SK-N-SH (cell line): ENCODE data around the gene CFI. TPM values are rescaled to one million over a fixed set of nuclear protein-coding genes. Genes with fewer than 3 reads are reported as not detected.

ENCODE experiments used
- CTCF ChIA-PET: fragments of 300-600, 350-600 bp; formaldehyde crosslinking; extraction: SDS; loops from one replicate; lab custom pipeline; 2021; lab: Yijun Ruan, JAX
- POLR2A ChIA-PET: fragments of 350-600 bp; sonication (Branson Sonifier 250); formaldehyde crosslinking; extraction: SDS; loops from one replicate; lab custom pipeline; 2020; ENCODE audit warnings: antibody characterized with exemption, inconsistent platforms; lab: Yijun Ruan, JAX
- DNase-seq: peaks from one replicate; pipeline ENCODE4 v3.0.0; 2012
- H2AFZ ChIP-seq: fragments of 200-600 bp; sonication (generic); 2 replicates; pipeline ENCODE4 v1.8.1; 2016; ENCODE audit warnings: antibody characterized with exemption, mild to moderate bottlenecking, low read depth
- H3F3A ChIP-seq: fragments of 200-600 bp; sonication (generic); replicated peaks from 2 replicates; pipeline ENCODE3; 2016; ENCODE audit warnings: antibody characterized with exemption, mild to moderate bottlenecking; ENCODE audit not compliant: insufficient read depth
- H3K27ac ChIP-seq, 2 experiments: fragments of 200-500 bp in 1 of 2; fragments of 200-600 bp in 1 of 2; sonication (Bioruptor generic) in 1 of 2; sonication (generic), shearing (Covaris generic) in 1 of 2; 2 replicates each; pipeline versions ENCODE4 v1.5.1 to v1.6.1; 2014 to 2016; ENCODE audit warnings: low read depth in 2 of 2, inconsistent platforms in 1 of 2, low read length in 1 of 2, mild to moderate bottlenecking in 1 of 2, mixed read lengths in 1 of 2
- H3K27me3 ChIP-seq: fragments of 200-600 bp; sonication (generic), shearing (Covaris generic); 2 replicates; pipeline ENCODE4 v1.6.1; 2016; ENCODE audit warnings: mixed run types; ENCODE audit not compliant: insufficient read depth
- H3K36me3 ChIP-seq, 2 experiments: fragments of 200-500 bp in 1 of 2; fragments of 200-600 bp in 1 of 2; sonication (Bioruptor generic) in 1 of 2; sonication (generic) in 1 of 2; replicated peaks in 1 of 2; 2 replicates each; pipeline versions ENCODE3 to v1.5.1; 2014 to 2016; ENCODE audit warnings: low read length in 1 of 2, mild to moderate bottlenecking in 1 of 2; ENCODE audit not compliant: insufficient read depth in 2 of 2, control insufficient read depth in 1 of 2
- H3K4me1 ChIP-seq, 2 experiments: fragments of 200-500 bp in 1 of 2; fragments of 200-600 bp in 1 of 2; sonication (Bioruptor generic) in 1 of 2; sonication (generic), shearing (Covaris generic) in 1 of 2; 2 replicates each; pipeline versions ENCODE4 v1.5.1 to v1.6.1; 2014 to 2016; ENCODE audit warnings: low read depth in 1 of 2, low read length in 1 of 2, mixed run types in 1 of 2; ENCODE audit not compliant: insufficient read depth in 2 of 2, control insufficient read depth in 1 of 2
- H3K4me2 ChIP-seq: fragments of 200-600 bp; sonication (generic), shearing (Covaris generic); 2 replicates; pipeline ENCODE4 v1.6.1; 2017; ENCODE audit warnings: mixed run types
- H3K4me3 ChIP-seq, 2 experiments: fragments of 200-500 bp in 1 of 2; fragments of 200-600 bp in 1 of 2; sonication (Bioruptor generic) in 1 of 2; sonication (generic), shearing (Covaris generic) in 1 of 2; 2 replicates each; pipeline versions ENCODE4 v1.5.1 to v1.8.1; 2014 to 2016; ENCODE audit warnings: low read depth in 2 of 2, inconsistent platforms in 1 of 2, low read length in 1 of 2, mild to moderate bottlenecking in 1 of 2, mixed read lengths in 1 of 2, moderate library complexity in 1 of 2
- H3K79me2 ChIP-seq: fragments of 200-600 bp; sonication (generic); 2 replicates; pipeline ENCODE4 v1.8.1; 2017; ENCODE audit warnings: mild to moderate bottlenecking; ENCODE audit not compliant: insufficient read depth
- H3K9ac ChIP-seq: fragments of 200-600 bp; sonication (generic); 2 replicates; pipeline ENCODE4 v1.6.1; 2017; ENCODE audit warnings: mixed run types
- H3K9me2 ChIP-seq: fragments of 200-600 bp; sonication (generic); 2 replicates; pipeline ENCODE4 v1.6.1; 2017; ENCODE audit warnings: mixed run types
- H3K9me3 ChIP-seq: fragments of 200-600 bp; sonication (generic); 2 replicates; pipeline ENCODE4 v1.6.1; 2017; ENCODE audit warnings: mixed run types, mild to moderate bottlenecking, moderate library complexity
- H4K20me1 ChIP-seq: fragments of 200-600 bp; sonication (generic); 2 replicates; pipeline ENCODE4 v1.6.1; 2017; ENCODE audit warnings: mild to moderate bottlenecking, mixed run types; ENCODE audit not compliant: insufficient read depth
- EP300 ChIP-seq, 2 experiments: IDR thresholded peaks; 2 replicates each; pipeline versions ENCODE4 v1.4.0 to v1.6.1; 2012; ENCODE audit warnings: borderline replicate concordance in 1 of 2, low read depth in 1 of 2, low read length in 1 of 2
- FOSL2 ChIP-seq: IDR thresholded peaks from 2 replicates; pipeline ENCODE4 v1.4.0; 2012; ENCODE audit warnings: low read depth, mild to moderate bottlenecking, moderate library complexity, borderline replicate concordance
- FOXM1 ChIP-seq: IDR thresholded peaks from 2 replicates; pipeline ENCODE4 v1.4.0; 2012; ENCODE audit warnings: low read depth, mild to moderate bottlenecking
- GABPA ChIP-seq: IDR thresholded peaks from 2 replicates; pipeline ENCODE4 v1.4.0; 2012; ENCODE audit warnings: low read depth, mild to moderate bottlenecking
- JUND ChIP-seq: IDR thresholded peaks from 2 replicates; pipeline ENCODE4 v1.4.0; 2012
- SIN3A ChIP-seq: IDR thresholded peaks from 2 replicates; pipeline ENCODE4 v1.6.1; 2012; ENCODE audit warnings: low read depth, mild to moderate bottlenecking, low read length, moderate library complexity, borderline replicate concordance
- TEAD4 ChIP-seq: IDR thresholded peaks from 2 replicates; pipeline ENCODE4 v1.4.0; 2012; ENCODE audit warnings: mild to moderate bottlenecking, borderline replicate concordance; ENCODE audit not compliant: insufficient read depth
- WGBS: methylation state at CpG from one replicate; pipeline ENCODE4 v1.1.6; 2017; ENCODE audit warnings: low lambda C conversion rate; 5-methylcytosine and 5-hydroxymethylcytosine counted together
- polyA plus RNA-seq, 3 experiments: library from polyadenylated mRNA; depleted of rRNA; stranded (reverse); fragments of >200 nt; gene quantifications; 2 replicates each; pipeline ENCODE4 v1.2.3, GENCODE V29; 2012
- TF ChIP-seq, protein P1 (sequence below): IDR thresholded peaks from 2 replicates; pipeline ENCODE4 v1.4.0; 2012; ENCODE audit warnings: low read depth, borderline replicate concordance
- TF ChIP-seq, protein P2 (sequence below): IDR thresholded peaks from 2 replicates; pipeline ENCODE4 v1.4.0; 2012; ENCODE audit warnings: low read depth
- TF ChIP-seq, protein P3 (sequence below): IDR thresholded peaks from 2 replicates; pipeline ENCODE4 v1.6.1; 2012; ENCODE audit warnings: mild to moderate bottlenecking, low read depth, low read length, moderate library complexity
- TF ChIP-seq, protein P4 (sequence below): IDR thresholded peaks from 2 replicates; pipeline ENCODE4; 2012
- TF ChIP-seq, protein P5 (sequence below): fragments of 150-350 bp; IDR thresholded peaks from 2 replicates; pipeline ENCODE4 v1.6.1; 2017; ENCODE audit warnings: antibody characterized with exemption, low read length, low read depth, borderline replicate concordance
- TF ChIP-seq, protein P6 (sequence below): fragments of 200-600 bp; sonication (generic); IDR thresholded peaks from 2 replicates; pipeline ENCODE4 v1.6.1; 2017; ENCODE audit warnings: antibody characterized with exemption, mild to moderate bottlenecking, moderate library complexity

Gene CFI
- polyA plus RNA-seq, 1 of the 3 experiments (the other 2 are of a cell fraction), result 19.6 TPM

DNA sequence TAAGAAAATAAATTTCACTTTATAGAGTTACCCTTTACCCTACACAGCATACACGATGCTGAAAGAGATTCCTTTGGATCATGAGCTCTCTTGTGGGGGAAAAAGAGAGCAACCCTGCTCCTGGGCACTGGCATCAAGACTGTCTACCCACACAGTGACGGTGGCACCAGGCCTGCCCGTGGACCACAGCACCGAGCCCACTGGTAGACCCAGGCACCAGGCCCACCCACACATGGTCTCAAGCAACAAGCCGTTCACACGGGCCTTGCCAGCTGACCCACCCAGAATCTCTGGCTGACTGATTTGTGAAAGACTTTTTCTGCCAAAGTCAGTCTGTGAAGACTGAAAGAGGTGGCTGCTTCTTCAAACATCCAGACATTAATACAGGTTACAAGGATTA lies 6.7 kb downstream of the CFI start:
- no peaks in the 10 kb centered on the region for H3K4me1 ChIP-seq
- no peaks in the 10 kb centered on the region for H3K36me3 ChIP-seq
- H3K9me3 ChIP-seq, result no peaks in the 10 kb centered on the region; the same call in 1 of the 2 replicates
- H3K9ac ChIP-seq, result no peak overlapping the region
- H3K9me2 ChIP-seq, result no peaks in the 10 kb centered on the region
- no peaks in the 10 kb centered on the region; the same call in 1 of the 2 replicates for H3K79me2 ChIP-seq
- CTCF ChIA-PET, result no interaction called here
- no peak for DNase-seq
- H3F3A ChIP-seq, result no peaks in the 10 kb centered on the region
- TF ChIP-seq EP300 (IDR thresholded peaks at IDR 0.05; ENCODE audit: borderline replicate concordance in 1 of 2, low read depth in 1 of 2, low read length in 1 of 2) (no peak), TEAD4 (no peak), GABPA (no peak), FOXM1 (no peak)
- TF ChIP-seq, protein P1, sequence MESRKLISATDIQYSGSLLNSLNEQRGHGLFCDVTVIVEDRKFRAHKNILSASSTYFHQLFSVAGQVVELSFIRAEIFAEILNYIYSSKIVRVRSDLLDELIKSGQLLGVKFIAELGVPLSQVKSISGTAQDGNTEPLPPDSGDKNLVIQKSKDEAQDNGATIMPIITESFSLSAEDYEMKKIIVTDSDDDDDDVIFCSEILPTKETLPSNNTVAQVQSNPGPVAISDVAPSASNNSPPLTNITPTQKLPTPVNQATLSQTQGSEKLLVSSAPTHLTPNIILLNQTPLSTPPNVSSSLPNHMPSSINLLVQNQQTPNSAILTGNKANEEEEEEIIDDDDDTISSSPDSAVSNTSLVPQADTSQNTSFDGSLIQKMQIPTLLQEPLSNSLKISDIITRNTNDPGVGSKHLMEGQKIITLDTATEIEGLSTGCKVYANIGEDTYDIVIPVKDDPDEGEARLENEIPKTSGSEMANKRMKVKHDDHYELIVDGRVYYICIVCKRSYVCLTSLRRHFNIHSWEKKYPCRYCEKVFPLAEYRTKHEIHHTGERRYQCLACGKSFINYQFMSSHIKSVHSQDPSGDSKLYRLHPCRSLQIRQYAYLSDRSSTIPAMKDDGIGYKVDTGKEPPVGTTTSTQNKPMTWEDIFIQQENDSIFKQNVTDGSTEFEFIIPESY, result no peak
- TF ChIP-seq, protein P2, sequence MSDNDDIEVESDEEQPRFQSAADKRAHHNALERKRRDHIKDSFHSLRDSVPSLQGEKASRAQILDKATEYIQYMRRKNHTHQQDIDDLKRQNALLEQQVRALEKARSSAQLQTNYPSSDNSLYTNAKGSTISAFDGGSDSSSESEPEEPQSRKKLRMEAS, result no peak
- TF ChIP-seq, protein P3, sequence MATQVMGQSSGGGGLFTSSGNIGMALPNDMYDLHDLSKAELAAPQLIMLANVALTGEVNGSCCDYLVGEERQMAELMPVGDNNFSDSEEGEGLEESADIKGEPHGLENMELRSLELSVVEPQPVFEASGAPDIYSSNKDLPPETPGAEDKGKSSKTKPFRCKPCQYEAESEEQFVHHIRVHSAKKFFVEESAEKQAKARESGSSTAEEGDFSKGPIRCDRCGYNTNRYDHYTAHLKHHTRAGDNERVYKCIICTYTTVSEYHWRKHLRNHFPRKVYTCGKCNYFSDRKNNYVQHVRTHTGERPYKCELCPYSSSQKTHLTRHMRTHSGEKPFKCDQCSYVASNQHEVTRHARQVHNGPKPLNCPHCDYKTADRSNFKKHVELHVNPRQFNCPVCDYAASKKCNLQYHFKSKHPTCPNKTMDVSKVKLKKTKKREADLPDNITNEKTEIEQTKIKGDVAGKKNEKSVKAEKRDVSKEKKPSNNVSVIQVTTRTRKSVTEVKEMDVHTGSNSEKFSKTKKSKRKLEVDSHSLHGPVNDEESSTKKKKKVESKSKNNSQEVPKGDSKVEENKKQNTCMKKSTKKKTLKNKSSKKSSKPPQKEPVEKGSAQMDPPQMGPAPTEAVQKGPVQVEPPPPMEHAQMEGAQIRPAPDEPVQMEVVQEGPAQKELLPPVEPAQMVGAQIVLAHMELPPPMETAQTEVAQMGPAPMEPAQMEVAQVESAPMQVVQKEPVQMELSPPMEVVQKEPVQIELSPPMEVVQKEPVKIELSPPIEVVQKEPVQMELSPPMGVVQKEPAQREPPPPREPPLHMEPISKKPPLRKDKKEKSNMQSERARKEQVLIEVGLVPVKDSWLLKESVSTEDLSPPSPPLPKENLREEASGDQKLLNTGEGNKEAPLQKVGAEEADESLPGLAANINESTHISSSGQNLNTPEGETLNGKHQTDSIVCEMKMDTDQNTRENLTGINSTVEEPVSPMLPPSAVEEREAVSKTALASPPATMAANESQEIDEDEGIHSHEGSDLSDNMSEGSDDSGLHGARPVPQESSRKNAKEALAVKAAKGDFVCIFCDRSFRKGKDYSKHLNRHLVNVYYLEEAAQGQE, result no peak
- TF ChIP-seq, protein P4, sequence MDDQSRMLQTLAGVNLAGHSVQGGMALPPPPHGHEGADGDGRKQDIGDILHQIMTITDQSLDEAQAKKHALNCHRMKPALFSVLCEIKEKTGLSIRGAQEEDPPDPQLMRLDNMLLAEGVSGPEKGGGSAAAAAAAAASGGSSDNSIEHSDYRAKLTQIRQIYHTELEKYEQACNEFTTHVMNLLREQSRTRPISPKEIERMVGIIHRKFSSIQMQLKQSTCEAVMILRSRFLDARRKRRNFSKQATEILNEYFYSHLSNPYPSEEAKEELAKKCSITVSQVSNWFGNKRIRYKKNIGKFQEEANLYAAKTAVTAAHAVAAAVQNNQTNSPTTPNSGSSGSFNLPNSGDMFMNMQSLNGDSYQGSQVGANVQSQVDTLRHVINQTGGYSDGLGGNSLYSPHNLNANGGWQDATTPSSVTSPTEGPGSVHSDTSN, result no peak
- TF ChIP-seq, all 33 proteins: peak for 0
- Histone ChIP-seq H2AFZ (no peak overlapping the region), H3K27ac (no peak overlapping the region), H3K27me3 (no peaks in the 10 kb centered on the region), H4K20me1 (no peaks in the 10 kb centered on the region), H3K4me2 (no peak overlapping the region), H3K4me3 (no peak overlapping the region)
- POLR2A ChIA-PET, result no interaction called here
- 4% methylated on average over 6 of the region's 6 CpGs for WGBS

DNA sequence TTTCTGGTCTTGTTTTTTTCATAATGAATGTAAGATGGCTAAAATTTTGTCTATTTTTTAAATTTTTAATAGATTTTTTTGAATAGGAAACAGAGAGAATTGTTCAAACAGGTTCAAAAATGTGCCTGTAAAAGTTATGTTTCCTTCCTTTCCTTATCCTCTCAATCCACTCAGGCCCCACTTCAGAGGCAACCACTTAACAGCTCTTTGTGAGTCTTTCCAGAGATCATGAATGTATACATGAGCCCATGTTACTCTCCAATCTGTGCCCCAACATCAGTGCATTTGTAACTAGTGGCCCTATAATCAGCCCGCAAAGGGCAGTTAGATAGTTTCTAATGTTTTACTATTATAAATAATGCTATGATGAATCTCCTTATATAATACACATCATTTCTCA lies 14.0 kb downstream of the CFI start:
- no peak overlapping the region for H2AFZ ChIP-seq
- H3K4me3 ChIP-seq, result no peak overlapping the region
- H3K9ac ChIP-seq, result no peak overlapping the region
- CTCF ChIA-PET, result interaction anchor here (1.3 kb wide), 1 partner anchor 35 kb away, joined by 3 read pairs; no protein-coding TSS in a partner anchor
- H3K9me3 ChIP-seq, result no peaks in the 10 kb centered on the region
- no peaks in the 10 kb centered on the region for H3K79me2 ChIP-seq
- H3K4me2 ChIP-seq, result no peak overlapping the region
- no peaks in the 10 kb centered on the region for H4K20me1 ChIP-seq
- H3K36me3 ChIP-seq, result no peaks in the 10 kb centered on the region
- no peaks in the 10 kb centered on the region for H3F3A ChIP-seq
- no peaks in the 10 kb centered on the region for H3K9me2 ChIP-seq
- no peak for DNase-seq
- WGBS, result 95% methylated on average over 1 of the region's 1 CpG
- no peaks in the 10 kb centered on the region for H3K4me1 ChIP-seq
- no peak overlapping the region for H3K27ac ChIP-seq
- no peaks in the 10 kb centered on the region; the same call in 1 of the 2 replicates for H3K27me3 ChIP-seq
- POLR2A ChIA-PET, result no interaction called here
- no peak for TF ChIP-seq JUND
- TF ChIP-seq SIN3A, result no peak
- TF ChIP-seq FOSL2, result no peak
- TF ChIP-seq, protein P5, sequence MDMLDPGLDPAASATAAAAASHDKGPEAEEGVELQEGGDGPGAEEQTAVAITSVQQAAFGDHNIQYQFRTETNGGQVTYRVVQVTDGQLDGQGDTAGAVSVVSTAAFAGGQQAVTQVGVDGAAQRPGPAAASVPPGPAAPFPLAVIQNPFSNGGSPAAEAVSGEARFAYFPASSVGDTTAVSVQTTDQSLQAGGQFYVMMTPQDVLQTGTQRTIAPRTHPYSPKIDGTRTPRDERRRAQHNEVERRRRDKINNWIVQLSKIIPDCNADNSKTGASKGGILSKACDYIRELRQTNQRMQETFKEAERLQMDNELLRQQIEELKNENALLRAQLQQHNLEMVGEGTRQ, result no peak
- TF ChIP-seq, protein P6, sequence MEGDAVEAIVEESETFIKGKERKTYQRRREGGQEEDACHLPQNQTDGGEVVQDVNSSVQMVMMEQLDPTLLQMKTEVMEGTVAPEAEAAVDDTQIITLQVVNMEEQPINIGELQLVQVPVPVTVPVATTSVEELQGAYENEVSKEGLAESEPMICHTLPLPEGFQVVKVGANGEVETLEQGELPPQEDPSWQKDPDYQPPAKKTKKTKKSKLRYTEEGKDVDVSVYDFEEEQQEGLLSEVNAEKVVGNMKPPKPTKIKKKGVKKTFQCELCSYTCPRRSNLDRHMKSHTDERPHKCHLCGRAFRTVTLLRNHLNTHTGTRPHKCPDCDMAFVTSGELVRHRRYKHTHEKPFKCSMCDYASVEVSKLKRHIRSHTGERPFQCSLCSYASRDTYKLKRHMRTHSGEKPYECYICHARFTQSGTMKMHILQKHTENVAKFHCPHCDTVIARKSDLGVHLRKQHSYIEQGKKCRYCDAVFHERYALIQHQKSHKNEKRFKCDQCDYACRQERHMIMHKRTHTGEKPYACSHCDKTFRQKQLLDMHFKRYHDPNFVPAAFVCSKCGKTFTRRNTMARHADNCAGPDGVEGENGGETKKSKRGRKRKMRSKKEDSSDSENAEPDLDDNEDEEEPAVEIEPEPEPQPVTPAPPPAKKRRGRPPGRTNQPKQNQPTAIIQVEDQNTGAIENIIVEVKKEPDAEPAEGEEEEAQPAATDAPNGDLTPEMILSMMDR, result no peak
- TF ChIP-seq GABPA, result no peak
- TF ChIP-seq, protein P1, result no peak
- TF ChIP-seq EP300 (IDR thresholded peaks at IDR 0.05; ENCODE audit: borderline replicate concordance in 1 of 2, low read depth in 1 of 2, low read length in 1 of 2), result no peak
